HL-60 (cell line): ENCODE results near the gene CLEC4M.

Experiments
- CTCF ChIP-seq: IDR thresholded peaks from one replicate; pipeline ENCODE4 v1.5.1; 2011; ENCODE audit warnings: low read length, control low read depth, inconsistent platforms; ENCODE audit not compliant: insufficient read depth
- POLR2AphosphoS5 ChIP-seq: IDR thresholded peaks from 2 replicates; pipeline ENCODE4 v1.6.1; 2012; ENCODE audit warnings: low read depth
- REST ChIP-seq: IDR thresholded peaks from 2 replicates; pipeline ENCODE4 v1.6.1; 2012; ENCODE audit warnings: low read depth; ENCODE audit not compliant: insufficient replicate concordance

- TF ChIP-seq CTCF (no peak), POLR2AphosphoS5 (no peak), REST (no peak)
Measured at GRCh38 chr19:7763696-7764095, 653 bp downstream of the CLEC4M start.
